Tibial nerve (tissue), 4 donors: ENCODE measurements around the gene HOXB7.

Experiments used
- EP300 ChIP-seq, 2 donors: sonication (generic); formaldehyde crosslinking; IDR thresholded peaks; one replicate each; pipeline ENCODE4 v1.6.1; 2017; ENCODE audit warnings: antibody characterized with exemption in 2 of 2, mild to moderate bottlenecking in 1 of 2
- TF ChIP-seq, protein P1 (sequence below), 5 experiments: fragments of 200-600 bp in 3 of 5; fragments of 450-650 bp in 2 of 5; sonication (generic) in 3 of 5; IDR thresholded peaks; one replicate each; pipeline ENCODE4 v1.5.1; 2016 to 2019; ENCODE audit warnings: antibody characterized with exemption in 5 of 5, mild to moderate bottlenecking in 3 of 5, moderate library complexity in 2 of 5

GRCh38 chr17:48612854-48613691 is 2.3 kb upstream of the HOXB7 start:
- TF ChIP-seq, protein P1, sequence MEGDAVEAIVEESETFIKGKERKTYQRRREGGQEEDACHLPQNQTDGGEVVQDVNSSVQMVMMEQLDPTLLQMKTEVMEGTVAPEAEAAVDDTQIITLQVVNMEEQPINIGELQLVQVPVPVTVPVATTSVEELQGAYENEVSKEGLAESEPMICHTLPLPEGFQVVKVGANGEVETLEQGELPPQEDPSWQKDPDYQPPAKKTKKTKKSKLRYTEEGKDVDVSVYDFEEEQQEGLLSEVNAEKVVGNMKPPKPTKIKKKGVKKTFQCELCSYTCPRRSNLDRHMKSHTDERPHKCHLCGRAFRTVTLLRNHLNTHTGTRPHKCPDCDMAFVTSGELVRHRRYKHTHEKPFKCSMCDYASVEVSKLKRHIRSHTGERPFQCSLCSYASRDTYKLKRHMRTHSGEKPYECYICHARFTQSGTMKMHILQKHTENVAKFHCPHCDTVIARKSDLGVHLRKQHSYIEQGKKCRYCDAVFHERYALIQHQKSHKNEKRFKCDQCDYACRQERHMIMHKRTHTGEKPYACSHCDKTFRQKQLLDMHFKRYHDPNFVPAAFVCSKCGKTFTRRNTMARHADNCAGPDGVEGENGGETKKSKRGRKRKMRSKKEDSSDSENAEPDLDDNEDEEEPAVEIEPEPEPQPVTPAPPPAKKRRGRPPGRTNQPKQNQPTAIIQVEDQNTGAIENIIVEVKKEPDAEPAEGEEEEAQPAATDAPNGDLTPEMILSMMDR (IDR thresholded peaks at IDR 0.05) = peak in 4 of 5 experiments; percentile 8 to 47 (median 34)
- TF ChIP-seq EP300 (IDR thresholded peaks at IDR 0.05) = no peak
